ENCODE results near the gene DPEP3.

The DPEP3 gene

DNA sequence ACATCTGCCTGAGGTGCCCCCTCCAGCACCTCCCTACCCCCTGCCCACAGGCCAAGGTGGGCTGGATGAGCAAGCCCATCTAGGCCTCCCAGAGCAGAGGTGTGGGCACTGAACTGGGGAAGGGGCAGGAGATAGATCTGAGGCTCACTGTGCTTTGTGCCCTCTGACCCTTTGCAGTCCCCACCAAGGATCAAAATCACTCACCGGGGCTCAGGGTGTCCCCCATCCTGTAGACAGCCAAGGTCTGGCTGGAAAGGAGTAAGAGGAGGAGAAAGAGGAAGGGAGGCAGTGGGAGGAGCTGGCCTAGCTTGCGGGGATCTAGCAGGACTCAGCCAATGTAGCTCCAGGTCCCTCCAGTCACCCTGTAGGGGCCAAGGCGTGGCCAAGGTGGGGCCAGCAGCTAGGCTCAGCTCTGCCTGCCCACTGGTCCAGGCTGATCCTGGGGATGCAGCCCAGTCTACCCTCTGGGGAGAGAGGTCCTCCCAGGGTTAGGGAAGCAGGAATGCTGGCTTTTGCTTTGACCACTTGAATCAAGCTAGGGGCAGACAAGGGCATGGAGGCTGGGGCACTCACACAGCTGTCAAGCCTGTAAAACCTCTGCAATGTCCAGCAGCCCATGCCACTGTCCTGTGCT, 13.6 kb downstream of the DPEP3 start:
- DNase-seq, result no peak

DNA sequence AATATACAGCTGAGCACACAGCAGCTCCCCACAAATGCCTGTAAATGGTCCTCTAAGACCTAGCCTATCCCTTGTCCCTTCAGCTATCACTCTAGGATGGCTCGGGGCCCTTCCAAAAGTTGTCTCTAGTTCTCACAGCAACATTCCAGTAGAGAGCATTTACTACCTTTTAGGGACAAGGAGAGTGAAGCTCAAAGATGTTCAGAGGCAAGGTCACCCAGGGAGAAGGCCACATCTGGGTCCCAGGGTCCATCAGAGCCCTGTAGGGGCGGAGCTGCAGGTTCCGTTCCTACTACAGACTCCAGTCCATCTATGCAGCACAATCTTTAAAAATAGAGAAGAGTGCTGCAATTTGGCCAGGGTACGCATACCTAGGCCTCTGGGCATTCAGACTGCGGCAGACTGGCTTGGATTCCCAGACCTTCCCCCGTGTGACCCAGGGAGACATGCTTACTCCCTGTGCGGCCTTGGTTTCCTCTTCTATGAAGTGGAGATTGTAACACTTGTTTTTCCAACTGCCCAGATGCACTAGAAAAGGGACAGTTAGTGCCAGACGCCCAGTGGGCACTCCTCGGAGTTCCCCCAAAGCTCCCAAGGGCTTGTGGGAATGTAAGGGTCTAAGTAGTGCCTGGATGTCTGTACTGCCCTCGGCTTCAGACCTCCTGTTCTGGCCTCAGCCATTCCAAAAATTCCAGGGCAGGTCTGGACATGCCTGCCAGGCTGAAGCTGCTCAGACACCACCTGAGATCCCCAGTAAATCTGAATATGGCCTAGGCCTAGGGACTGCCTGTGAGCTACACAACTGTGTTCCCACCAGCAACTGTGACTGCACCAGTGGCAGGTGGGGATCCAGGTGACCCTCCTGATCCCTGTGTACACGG, 14.4 kb downstream of the DPEP3 start:
- DNase-seq, result no peak

DNA sequence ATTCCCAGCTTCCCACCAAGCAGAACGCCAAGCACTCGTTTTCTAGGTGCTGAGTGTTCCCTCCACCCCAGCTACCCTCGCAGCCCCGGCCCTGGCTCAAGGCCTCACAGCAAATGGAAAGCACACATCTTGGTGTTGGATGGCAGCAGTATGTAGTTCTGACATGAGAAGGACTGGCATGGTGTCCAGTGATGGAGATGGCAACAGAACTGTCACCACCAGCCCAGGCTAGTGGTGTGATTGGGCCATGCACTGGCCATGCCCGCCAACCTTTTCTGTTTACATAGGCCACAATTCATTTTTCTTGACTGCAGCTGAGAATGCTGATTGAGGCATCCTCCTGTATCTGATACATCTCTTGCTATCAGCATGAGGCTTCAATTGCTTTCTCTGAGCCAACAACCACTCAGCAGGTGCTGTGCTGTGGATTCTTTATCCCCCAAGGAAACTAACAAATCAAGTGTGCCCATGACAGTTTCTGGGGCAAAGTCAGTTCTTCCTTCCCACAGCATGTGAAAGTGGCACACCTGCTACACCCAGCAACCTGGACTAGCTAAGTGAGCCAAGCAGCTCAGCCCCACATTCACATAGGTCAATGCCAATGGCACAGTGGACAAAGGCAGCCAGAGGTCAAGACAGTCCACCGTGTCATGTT, 15.7 kb downstream of the DPEP3 start:
- no peak for DNase-seq

DNA sequence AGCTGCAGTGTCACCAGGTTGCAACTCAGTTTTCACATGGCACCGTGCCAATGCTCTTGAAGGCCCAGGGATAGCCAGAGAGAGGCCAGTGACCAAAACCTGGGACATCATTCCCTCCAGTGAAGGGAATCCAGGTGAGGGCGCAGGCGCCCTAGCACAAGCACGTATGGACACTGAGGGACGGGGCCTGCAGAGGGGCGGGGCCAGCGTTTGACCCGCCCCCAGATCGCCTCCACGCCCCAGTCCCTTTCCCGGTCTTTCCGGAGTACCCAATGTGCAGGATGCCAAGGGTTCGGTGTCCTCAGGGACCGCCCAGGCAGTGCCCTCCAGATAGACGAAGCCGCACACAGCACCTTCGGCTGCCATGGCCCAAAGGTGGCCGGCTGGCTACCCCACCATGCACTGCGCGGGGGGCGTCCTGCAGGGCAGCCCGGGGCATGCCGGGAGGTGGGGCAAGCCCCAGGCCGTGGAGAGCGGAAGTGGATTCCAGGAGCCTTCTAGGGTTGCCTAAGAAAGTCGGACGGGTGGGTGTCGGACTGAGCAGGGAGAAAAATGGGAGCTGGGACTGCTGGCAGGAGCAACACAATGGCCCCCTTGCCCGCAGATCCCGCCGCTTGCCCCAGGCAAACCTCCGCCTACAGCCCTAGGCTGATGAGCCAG, 16.5 kb downstream of the DPEP3 start:
- DNase-seq, result no peak

DNA sequence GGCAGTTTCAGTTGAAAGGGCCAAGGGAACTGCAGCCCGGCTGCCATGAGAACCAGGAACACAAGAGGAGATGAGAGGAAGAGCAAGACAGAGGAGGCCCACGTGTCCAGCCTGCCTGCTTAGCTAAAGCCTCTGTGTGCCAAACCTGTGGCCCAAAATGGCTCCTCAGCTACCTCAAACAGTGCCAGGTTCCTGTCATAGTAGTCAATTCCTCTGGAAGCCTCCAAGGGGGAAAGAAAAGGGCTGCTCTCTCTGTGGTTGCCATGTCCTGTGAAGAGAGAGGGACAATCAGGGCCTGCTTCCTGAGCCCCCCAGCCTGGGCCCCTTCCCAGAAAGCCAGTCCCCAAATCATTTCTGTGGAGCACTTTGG, 17.0 kb downstream of the DPEP3 start:
- DNase-seq, result no peak

DNA sequence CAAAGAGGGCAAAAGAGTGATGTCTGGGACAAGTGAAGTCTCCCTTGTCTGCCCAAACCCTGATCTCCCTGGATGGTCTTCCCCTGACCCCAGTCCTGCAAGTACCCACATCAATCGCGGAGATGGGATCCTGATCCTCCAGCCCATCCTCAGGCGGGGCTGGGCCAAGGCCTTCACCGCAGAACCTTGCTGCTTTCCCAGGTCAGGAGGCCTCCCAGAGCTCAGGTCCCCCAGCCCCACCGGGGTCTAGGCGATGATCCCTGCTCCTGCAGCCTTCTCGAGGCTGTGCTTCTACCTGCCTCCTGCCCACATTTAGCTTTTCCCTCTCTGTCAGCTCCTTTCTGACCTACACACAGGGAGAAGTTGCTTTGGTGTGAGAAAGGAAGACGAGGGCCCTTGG, 18.2 kb downstream of the DPEP3 start:
- no peak for DNase-seq

DNA sequence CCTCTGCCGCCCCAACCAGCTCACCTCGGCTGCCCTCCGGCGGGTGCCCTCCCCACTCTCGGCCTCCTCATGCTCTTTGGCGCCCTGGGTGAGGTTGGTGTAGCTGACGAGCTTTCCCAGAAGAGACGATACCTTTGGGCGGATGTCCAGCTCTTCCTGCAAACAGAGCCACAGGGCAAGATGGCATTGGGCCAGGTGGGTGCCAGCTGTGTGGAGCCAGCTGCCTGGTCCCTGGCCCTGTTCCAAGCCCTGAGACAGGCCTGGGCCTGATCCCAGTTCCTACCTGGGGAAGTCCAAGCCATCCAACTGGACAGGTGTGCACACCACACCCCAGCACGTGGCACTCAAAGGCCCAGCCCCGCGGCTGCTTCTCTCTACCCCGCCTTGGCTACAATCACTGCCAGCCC, 18.7 kb downstream of the DPEP3 start:
- no peak for DNase-seq

DNA sequence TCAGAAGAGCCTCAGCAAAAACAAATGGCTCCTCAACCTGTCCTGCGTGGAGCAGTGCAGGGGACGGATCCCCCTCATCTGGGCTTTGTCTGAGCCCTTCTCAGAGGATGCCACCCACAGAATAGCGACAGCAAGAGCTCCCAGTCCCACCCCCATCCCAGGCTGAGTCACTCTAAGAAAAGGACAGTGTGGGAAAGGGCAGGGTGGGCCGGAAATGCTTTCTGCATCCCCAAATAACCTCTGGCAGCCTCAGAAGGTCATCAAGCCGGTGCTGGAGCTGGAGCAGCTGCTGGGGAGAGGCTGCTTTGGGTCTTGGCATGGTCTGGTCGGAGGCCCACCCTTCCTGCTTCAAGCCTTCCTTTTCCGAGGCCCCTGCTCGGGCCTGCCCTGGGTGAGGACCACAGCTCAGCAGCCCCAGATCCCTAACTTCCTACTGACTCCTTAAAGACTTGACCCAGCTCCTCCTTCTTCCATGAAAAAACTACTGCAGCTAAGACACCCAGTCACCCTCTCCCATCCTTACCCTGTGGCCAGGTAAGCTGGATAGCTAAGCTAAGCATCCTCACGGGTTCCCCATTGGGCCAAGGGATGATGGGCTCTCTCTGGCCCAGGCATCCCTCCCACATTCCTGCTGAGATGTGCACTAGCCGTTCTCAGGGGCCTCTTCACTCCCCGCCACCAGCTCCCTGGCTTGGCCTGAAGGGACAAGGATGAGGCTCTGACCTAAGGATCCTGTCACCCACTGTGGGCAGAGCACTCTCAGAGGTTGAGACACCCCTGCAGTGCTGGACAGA, 20.6 kb downstream of the DPEP3 start:
- no peak for DNase-seq

DNA sequence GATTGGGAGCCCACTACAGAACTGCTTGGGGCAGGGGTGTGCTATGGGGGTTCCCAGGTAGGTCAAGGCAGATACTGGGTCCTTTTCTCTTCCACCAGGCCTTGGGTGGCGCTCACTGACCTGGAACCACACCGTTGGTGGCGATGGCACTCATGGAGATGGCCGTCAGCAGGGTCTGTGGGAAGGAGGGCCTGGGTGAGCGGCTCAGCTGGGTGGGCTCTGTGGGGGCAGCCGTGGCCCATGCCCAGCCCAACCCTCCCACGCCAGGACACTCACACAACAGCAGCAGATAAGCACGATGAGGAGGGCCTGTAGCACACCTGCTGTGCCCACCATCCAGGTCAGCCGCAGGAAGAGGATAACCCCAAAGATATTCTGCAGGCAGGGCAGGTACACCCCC, 22.7 kb downstream of the DPEP3 start:
- DNase-seq, result no peak

DNA sequence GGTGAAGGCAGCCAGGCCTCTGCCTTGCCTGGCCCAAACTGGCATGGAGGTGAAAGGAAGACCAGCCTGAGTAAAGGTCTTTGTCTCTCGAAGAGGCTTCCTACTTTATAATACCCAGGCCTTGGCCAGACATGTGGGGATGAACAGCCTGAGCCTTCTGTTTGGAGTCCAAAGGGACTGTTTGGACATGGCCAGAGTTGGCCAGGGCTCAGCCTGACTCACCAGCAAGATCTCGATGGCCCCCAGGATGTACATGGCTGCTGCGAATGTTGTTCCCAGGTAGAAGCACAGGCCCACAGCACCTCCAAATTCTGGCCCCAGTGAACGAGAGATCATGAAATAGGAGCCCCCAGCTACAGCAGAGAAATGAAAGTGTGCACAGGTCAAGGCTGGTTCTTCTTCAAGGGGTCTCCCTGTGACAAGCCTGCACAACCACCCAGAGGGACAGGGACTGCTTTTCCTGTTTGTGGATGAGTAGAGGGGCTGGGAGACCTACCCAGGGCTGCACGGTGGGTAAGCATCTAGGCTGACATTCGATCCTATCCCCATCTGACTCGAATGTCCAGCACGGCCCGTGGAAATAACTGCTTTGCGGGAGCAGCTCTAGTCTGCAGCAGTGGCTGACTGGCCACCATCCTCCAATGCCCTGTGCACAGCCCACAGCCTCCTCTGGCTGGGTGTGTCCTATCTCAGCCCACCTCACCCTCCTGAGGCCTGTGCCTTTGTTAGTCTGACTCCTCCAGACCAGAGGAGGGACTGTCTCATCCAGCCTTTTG, 25.7 kb downstream of the DPEP3 start:
- no peak for DNase-seq

DNA sequence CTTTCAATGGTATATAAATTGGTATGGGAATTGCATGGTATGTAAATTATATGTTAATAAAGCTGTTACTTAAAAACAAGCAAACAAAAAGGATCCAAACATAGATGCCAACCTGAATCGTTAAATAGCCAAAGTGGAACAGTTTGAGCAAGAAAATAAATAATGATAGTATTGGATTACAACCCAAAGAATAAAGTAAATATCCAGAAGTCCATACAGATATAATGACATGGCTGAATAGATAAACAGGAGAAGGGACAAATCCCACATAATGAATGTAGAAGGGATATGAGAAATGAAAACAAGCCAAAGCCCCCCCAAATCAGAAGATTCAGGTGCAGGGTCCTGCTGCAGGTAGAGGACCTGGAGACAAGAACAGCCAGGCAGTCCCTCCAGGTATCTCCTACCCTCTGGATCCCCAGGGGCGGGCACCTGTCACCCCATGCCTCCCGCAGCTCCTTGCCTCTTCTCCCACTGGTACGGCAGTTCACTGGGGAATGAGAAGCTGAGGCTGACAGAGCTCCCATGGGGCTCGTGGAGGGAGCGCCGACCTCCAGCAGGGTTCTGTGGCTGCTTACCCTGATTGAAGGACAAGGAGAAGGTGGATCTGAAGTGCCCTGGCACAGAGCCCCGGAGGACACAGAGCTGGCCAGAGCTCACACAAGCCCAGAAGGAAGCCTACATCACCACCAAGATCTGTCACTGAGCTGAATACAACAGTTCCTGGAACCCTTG, 26.5 kb downstream of the DPEP3 start:
- DNase-seq, result no peak

DNA sequence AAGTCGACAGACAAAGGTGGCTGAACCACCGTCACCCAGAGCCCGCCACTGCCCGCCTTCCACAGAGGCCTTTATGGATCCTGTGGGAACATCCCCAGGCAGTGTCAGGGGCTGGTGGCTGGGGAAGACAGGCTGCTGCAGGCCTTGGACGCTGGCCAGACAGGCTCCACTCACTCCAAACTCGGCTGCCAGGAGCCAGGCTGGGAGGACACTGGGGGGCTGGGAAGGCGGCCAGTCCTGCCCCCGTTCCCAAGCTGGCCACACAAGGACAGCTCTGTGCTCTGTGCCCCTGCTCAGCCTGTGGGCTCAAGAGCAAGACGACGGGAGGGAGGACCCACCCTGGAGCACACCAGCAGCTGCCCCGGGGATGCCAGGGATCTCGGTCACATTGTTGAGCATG, 28.8 kb downstream of the DPEP3 start:
- no peak for DNase-seq

DNA sequence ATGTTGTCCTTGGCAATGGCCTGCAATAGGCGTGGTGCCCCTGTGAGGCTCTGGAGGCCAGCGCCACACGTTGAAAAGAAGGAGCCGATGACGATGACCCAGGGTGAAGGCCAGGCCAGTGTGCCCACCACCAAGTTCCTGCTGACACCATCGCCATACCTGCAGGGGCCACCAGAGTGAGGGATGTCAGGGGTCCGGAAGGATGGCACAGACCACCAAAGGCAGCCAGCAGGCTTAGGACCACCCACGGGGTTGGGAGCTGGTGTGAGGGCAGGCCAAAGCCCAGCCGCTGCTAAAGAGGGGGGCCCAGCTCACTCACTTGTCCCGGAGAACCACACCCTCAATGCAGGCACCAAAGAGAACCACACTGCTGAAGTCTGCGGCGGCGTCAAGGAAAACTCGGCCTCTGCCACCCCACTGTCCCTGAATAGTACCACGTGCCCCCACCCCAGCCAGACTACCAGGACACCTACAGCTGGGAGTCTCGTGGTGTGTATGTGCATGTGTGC, 29.9 kb downstream of the DPEP3 start:
- no peak for DNase-seq

DNA sequence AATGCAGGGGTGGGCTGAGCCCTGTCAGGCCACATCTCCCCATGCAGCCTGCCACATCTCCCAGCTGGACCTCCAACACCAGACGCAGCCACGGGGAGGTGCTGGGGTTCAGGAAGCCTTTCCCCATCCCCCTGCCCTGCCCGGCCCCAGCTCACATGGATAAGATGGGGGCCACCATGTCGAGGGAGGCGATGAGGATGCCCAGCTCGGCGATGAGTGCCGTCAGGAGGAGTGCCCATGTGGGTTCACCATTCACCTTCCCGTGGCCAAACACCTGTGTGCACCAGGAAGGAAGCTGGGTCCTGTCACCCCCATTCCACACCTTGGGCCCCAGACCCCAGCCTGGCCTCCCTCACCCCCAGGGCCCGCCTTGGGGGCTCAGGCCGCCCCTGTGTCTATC, 30.7 kb downstream of the DPEP3 start:
- no peak for DNase-seq

DNA sequence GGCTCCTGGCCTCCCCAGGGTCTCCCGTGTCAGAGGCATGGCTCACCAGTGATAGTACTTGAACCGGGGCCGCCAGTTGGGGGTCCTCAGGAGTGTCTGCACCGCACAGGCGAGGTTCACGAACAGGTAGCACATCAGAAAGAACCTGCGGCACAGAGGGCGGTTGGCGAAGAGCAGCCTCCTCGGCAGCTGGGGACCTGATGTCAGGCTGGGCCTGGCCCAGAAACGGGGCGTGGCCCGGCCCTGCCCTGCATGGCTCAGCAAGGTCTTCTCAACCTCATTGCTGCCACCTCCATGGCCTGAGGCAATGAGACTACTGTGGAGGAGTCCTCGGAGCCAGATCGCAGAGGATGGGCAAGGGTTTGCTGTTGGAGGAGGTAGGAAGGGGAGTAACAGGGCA, 32.3 kb downstream of the DPEP3 start:
- no peak for DNase-seq

DNA sequence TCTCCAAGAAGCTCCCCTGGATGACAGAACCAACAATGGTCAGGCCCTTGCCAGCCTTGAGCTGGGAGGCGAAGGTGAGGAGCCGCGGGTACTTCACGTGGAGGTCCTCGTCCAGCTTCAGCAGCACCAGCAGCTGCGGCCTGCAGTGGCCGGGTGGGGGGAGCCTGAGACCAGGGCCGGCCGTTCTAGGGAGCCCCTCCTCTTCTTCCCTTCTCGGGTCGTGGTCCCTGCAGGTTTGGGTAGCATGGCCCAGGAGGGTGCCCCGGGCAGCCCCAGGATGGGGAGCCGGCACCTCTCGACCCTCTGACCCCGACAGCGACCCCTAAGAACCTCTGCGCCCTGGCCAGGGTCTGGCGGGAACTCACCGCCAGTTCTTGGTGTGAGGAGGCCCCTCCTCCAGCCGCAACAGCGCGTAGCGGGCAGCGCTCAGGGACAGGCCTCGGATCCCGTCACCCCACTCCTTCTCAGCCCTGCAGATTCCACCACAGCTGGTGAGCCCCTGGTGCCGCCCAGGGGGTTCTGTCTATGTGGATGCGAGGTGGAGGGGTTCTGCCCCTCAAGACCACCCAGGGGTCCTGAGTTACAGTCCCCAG, 33.2 kb downstream of the DPEP3 start:
- no peak for DNase-seq

DNA sequence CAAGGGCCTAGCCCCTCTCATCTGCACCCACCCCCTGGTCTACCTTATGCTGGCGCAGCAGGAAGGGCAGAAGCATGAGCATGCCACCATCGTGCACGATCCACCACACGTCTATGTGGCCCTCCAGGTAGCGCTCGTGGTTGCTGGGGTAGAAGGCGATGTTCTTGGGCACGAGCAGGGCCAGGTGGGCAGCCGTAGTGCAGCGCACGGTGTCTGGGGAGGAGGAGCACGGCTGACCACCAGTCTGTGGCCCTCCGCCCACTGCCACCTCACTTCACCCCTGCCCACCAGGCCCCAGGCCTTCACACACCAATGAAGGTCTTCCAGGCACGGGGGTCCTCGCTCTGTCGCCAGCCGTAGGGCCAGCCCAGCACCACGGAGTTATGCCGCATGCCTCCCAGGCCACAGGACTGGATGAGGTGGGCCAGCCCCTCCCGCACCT, 34.1 kb downstream of the DPEP3 start:
- DNase-seq, result no peak

DNA sequence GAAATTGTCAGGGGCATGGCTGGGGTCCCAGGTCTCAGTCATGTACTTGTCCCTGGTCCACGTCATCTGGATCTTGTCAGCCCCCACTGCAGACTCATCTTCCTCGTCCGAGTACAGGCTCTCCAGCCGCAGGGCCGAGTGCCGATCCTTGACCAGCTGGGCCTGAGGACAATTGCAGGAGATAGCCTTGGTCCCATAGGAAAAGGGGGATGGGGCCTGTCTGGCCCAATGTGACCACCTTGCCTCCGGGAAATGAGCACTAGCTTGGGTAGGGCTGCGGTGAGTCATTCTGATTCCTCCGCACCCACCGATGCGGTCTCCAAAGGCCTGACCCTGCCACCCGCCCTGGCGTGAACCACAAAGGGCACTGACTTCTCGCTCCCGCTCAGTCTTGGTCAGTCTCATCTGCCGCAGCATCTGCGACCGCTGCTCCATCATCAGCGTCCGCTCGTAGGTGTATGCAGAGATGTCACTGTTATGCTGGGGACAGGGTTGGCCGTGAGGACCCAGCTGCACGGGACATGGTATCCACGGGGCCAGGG, 34.8 kb downstream of the DPEP3 start:
- DNase-seq, result no peak

DNA sequence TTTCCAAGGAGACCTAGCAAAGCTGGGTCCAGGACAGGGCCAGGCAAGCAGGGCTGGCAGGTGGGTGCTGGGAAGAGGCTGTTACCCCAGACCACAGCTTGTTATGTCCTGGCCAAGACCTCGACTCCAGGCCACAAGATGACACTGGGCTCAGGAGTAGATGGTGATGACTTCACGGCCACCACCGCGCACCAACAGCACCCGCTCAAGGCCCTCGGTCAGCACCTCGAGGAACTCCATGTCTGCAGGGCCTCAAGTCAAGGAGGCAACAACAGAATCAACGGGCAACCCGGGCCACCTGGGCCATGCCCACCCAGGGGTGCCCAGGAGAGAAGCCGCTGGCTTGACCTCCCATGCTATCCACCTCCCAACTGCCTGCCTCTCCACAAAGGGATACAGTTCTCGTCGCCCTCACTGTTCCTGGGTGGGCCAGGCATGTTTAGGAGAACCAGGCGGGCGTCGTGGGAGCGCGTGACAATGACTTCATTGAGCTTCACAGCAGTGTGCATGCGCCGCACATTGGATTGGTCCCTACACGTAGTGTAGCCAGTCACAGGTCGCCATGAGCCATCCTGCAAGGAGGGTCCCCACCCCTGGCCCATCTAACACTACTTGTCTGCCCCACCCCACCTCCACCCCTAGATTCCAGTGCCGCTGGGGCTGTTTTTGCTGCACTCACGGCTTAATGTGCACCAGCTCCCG, 35.5 kb downstream of the DPEP3 start:
- no peak for DNase-seq
